LNCaP clone FGC (cell line): Measurements from ENCODE around the gene MPHOSPH8.
"Not testable (repeated sequence)": the region's sequence is repeated elsewhere in the genome, so short reads cannot be mapped to it uniquely, and the experiment has no call there.

Experiments
- DNase-seq: peaks from one replicate; pipeline ENCODE4 v3.0.0-alpha.2; 2011; ENCODE audit warnings: low read depth
- H3K4me3 ChIP-seq: 2 replicates; pipeline ENCODE4 v1.5.1; 2011; ENCODE audit warnings: mild to moderate bottlenecking, low read depth, low read length, control low read depth
- CTCF ChIP-seq: IDR thresholded peaks from 2 replicates; pipeline ENCODE4 v1.5.1; 2012; ENCODE audit warnings: mild to moderate bottlenecking; ENCODE audit not compliant: control insufficient read depth, insufficient read depth; ENCODE audit errors: extremely low read depth

The MPHOSPH8 gene

GRCh38 chr13:19624265-19624664 lies 9.2 kb upstream of the MPHOSPH8 start:
- DNase-seq: no peak
- no peak overlapping the region for H3K4me3 ChIP-seq
- no peak for TF ChIP-seq CTCF

GRCh38 chr13:19632915-19633478 lies 462 bp upstream of the MPHOSPH8 start:
- no peak for TF ChIP-seq CTCF
- H3K4me3 ChIP-seq: peak overlapping the region; percentile 92
- DNase-seq: peak; percentile 41

GRCh38 chr13:19634256-19634740 lies 839 bp downstream of the MPHOSPH8 start:
- DNase-seq: no peak
- peak overlapping the region; percentile 92 for H3K4me3 ChIP-seq
- no peak for TF ChIP-seq CTCF

- H3K4me3 ChIP-seq, DNase-seq: not testable (repeated sequence)
Measured at GRCh38 chr13:19635926-19636325, 2.5 kb downstream of the MPHOSPH8 start.

GRCh38 chr13:19643652-19644051 lies 10.2 kb downstream of the MPHOSPH8 start:
- no peak for TF ChIP-seq CTCF
- DNase-seq: no peak
- H3K4me3 ChIP-seq: no peak overlapping the region

GRCh38 chr13:19645000-19645399 lies 11.5 kb downstream of the MPHOSPH8 start:
- DNase-seq: no peak
- no peak for TF ChIP-seq CTCF
- H3K4me3 ChIP-seq: no peak overlapping the region

- no peak overlapping the region for H3K4me3 ChIP-seq
- DNase-seq: no peak
- TF ChIP-seq CTCF: no peak
Measured at GRCh38 chr13:19646063-19646462, 12.6 kb downstream of the MPHOSPH8 start.

GRCh38 chr13:19650742-19651141 lies 17.3 kb downstream of the MPHOSPH8 start:
- TF ChIP-seq CTCF: no peak
- DNase-seq: no peak
- no peak overlapping the region for H3K4me3 ChIP-seq
